Measurements from ENCODE around the gene VPS8. TPM values are rescaled to one million over a fixed set of nuclear protein-coding genes. Genes with fewer than 3 reads are reported as not detected.
"Not testable (repeated sequence)": the region's sequence is repeated elsewhere in the genome, so short reads cannot be mapped to it uniquely, and the experiment has no call there.

Gene VPS8
- total RNA-seq, 2 donors from 2014 or later, result 26.2 to 29.1 TPM

GRCh38 chr3:185017996-185018395 lies 206.0 kb downstream of the VPS8 start:
- ATAC-seq; DNase-seq; intact Hi-C loops (cut with DNase I): not testable (repeated sequence)

GRCh38 chr3:185021256-185021655 lies 209.3 kb downstream of the VPS8 start:
- DNase-seq (no peak), ATAC-seq (no peak)
- intact Hi-C loops (cut with DNase I), result no loop called here

- no peak for DNase-seq
- intact Hi-C loops (cut with DNase I), result no loop called here
- no peak for ATAC-seq
Measured at GRCh38 chr3:185024406-185024805, 212.4 kb downstream of the VPS8 start.

- ATAC-seq, result no peak
- intact Hi-C loops (cut with DNase I), result no loop called here
Measured at GRCh38 chr3:185024966-185025365, 213.0 kb downstream of the VPS8 start.

GRCh38 chr3:185028121-185028520 lies 216.2 kb downstream of the VPS8 start:
- DNase-seq (no peak), ATAC-seq (no peak)
- intact Hi-C loops (cut with DNase I), result no loop called here

More at GRCh38 chr3:185024966-185025365, 213.0 kb downstream of the VPS8 start:
- DNase-seq, result no peak

GRCh38 chr3:185029086-185029485 lies 217.1 kb downstream of the VPS8 start:
- ATAC-seq, result no peak
- intact Hi-C loops (cut with DNase I), result no loop called here
- no peak for DNase-seq

GRCh38 chr3:185030399-185030798 lies 218.4 kb downstream of the VPS8 start:
- DNase-seq (no peak), ATAC-seq (no peak)
- intact Hi-C loops (cut with DNase I), result no loop called here

- DNase-seq (no peak), ATAC-seq (no peak)
- intact Hi-C loops (cut with DNase I), result no loop called here
Measured at GRCh38 chr3:185030951-185031350, 219.0 kb downstream of the VPS8 start.

- intact Hi-C loops (cut with DNase I), result no loop called here
- ATAC-seq (no peak), DNase-seq (no peak)
Measured at GRCh38 chr3:185037801-185038200, 225.8 kb downstream of the VPS8 start.

GRCh38 chr3:185040425-185040824 lies 228.5 kb downstream of the VPS8 start:
- DNase-seq (no peak), ATAC-seq (no peak)
- intact Hi-C loops (cut with DNase I), result no loop called here

- ATAC-seq (no peak), DNase-seq (no peak)
- intact Hi-C loops (cut with DNase I), result no loop called here
Measured at GRCh38 chr3:185041540-185041939, 229.6 kb downstream of the VPS8 start.

- ATAC-seq (no peak), DNase-seq (no peak)
- intact Hi-C loops (cut with DNase I), result no loop called here
Measured at GRCh38 chr3:185042312-185043050, 230.5 kb downstream of the VPS8 start.

GRCh38 chr3:185046164-185046515 lies 234.2 kb downstream of the VPS8 start:
- DNase-seq (no peak), ATAC-seq (no peak)
- intact Hi-C loops (cut with DNase I), result no loop called here

GRCh38 chr3:185046603-185047002 lies 234.6 kb downstream of the VPS8 start:
- ATAC-seq (no peak), DNase-seq (no peak)
- intact Hi-C loops (cut with DNase I), result no loop called here

GRCh38 chr3:185049710-185050109 lies 237.7 kb downstream of the VPS8 start:
- DNase-seq (no peak), ATAC-seq (no peak)
- intact Hi-C loops (cut with DNase I), result no loop called here

- intact Hi-C loops (cut with DNase I), result no loop called here
- ATAC-seq, result no peak
- DNase-seq, result no peak
Measured at GRCh38 chr3:185051801-185052200, 239.8 kb downstream of the VPS8 start.

- intact Hi-C loops (cut with DNase I), result no loop called here
- DNase-seq (no peak), ATAC-seq (no peak)
Measured at GRCh38 chr3:185052631-185053030, 240.7 kb downstream of the VPS8 start.

- intact Hi-C loops (cut with DNase I), result no loop called here
- DNase-seq, result no peak
- ATAC-seq, result no peak
Measured at GRCh38 chr3:185056908-185057307, 244.9 kb downstream of the VPS8 start.

- no peak for ATAC-seq
- no peak for DNase-seq
- intact Hi-C loops (cut with DNase I), result no loop called here
Measured at GRCh38 chr3:185057829-185058228, 245.9 kb downstream of the VPS8 start.

GRCh38 chr3:185058796-185059195 lies 246.8 kb downstream of the VPS8 start:
- DNase-seq, result no peak
- ATAC-seq, result peak in 1 of 2 donors; percentile 38
- intact Hi-C loops (cut with DNase I), result no loop called here

- ATAC-seq (peak in 1 of 2 donors; percentile 49), DNase-seq (no peak)
- intact Hi-C loops (cut with DNase I), result no loop called here
Measured at GRCh38 chr3:185059766-185060165, 247.8 kb downstream of the VPS8 start.

- ATAC-seq (no peak), DNase-seq (no peak)
- intact Hi-C loops (cut with DNase I), result no loop called here
Measured at GRCh38 chr3:185060655-185061054, 248.7 kb downstream of the VPS8 start.
